Osteoblast (primary cell): ENCODE data around the gene CTTNBP2. TPM values are rescaled to one million over a fixed set of nuclear protein-coding genes. Genes with fewer than 3 reads are reported as not detected.

Experiments
- DNase-seq: peaks from one replicate; pipeline ENCODE4 v3.0.0; 2011; ENCODE audit warnings: low spot score, mixed read lengths; ENCODE audit not compliant: insufficient read length; ENCODE audit errors: missing footprints
- H2AFZ ChIP-seq: 2 replicates; pipeline ENCODE4 v1.6.0; 2011; ENCODE audit warnings: mild to moderate bottlenecking, low read length
- H3K27ac ChIP-seq: 2 replicates; pipeline ENCODE4 v1.5.1; 2011; ENCODE audit warnings: mild to moderate bottlenecking, low read depth, low read length, moderate library complexity
- H3K27me3 ChIP-seq: 2 replicates; pipeline ENCODE4 v1.6.0; 2012; ENCODE audit warnings: mild to moderate bottlenecking, control low read depth, inconsistent platforms, low read length, moderate library complexity; ENCODE audit not compliant: insufficient read depth
- H3K36me3 ChIP-seq: 2 replicates; pipeline ENCODE4 v1.5.1; 2011; ENCODE audit warnings: mild to moderate bottlenecking, low read length, control low read depth, moderate library complexity; ENCODE audit not compliant: insufficient read depth
- H3K4me1 ChIP-seq: 2 replicates; pipeline ENCODE4 v1.5.1; 2011; ENCODE audit warnings: mild to moderate bottlenecking, low read length, control low read depth, moderate library complexity; ENCODE audit not compliant: insufficient read depth
- H3K4me2 ChIP-seq: 2 replicates; pipeline ENCODE4 v1.6.0; 2011; ENCODE audit warnings: mild to moderate bottlenecking, low read length; ENCODE audit not compliant: insufficient read depth
- H3K4me3 ChIP-seq: fragments of 200-600 bp; sonication (generic); 3 replicates; pipeline ENCODE4 v1.5.1; 2012; ENCODE audit warnings: mild to moderate bottlenecking, low read length, inconsistent platforms; ENCODE audit not compliant: insufficient read depth
- H3K79me2 ChIP-seq: 2 replicates; pipeline ENCODE4 v1.6.0; 2012; ENCODE audit warnings: mild to moderate bottlenecking, low read length, control low read depth, inconsistent platforms; ENCODE audit not compliant: insufficient read depth
- H3K9me3 ChIP-seq: 2 replicates; pipeline ENCODE4 v1.5.1; 2011; ENCODE audit warnings: low read depth, low read length, control low read depth
- H4K20me1 ChIP-seq: 2 replicates; pipeline ENCODE4 v1.6.0; 2012; ENCODE audit warnings: mild to moderate bottlenecking, low read length, control low read depth; ENCODE audit not compliant: insufficient read depth
- CTCF ChIP-seq: IDR thresholded peaks from 2 replicates; pipeline ENCODE4 v1.5.1; 2011; ENCODE audit warnings: mild to moderate bottlenecking, low read depth, low read length, moderate library complexity; ENCODE audit errors: extremely low read depth
- total RNA-seq: library from RNA; depleted of rRNA; stranded (reverse); fragments of >200 nt; gene quantifications from 2 replicates; pipeline ENCODE4 v1.2.3, GENCODE V29; 2012

CTTNBP2 gene
- total RNA-seq, 1 donor = 1.1 TPM

DNA sequence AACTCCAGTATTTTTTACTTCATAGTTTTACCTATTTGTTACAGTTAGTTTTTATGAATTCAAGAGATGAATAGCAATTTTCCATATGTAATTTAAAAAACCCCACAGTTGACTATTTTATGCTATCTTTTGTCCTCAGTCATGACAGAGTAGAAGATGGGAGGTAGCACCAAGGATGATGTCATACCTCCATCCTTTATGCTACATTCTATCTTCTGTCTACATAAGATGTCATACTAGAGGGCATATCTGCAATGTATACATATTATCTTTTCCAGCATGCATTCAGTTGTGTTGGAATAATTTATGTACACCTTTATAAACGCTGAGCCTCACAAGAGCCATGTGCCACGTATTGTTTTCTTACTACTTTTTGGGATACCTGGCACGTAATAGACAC is 209.2 kb downstream of the CTTNBP2 start:
- Histone ChIP-seq H3K4me2 (no peak overlapping the region), H4K20me1 (no peaks in the 10 kb centered on the region), H3K79me2 (no peaks in the 10 kb centered on the region), H3K4me3 (no peak overlapping the region), H3K9me3 (no peaks in the 10 kb centered on the region), H3K36me3 (no peaks in the 10 kb centered on the region), H2AFZ (no peak overlapping the region), H3K27ac (no peak overlapping the region), H3K4me1 (no peaks in the 10 kb centered on the region), H3K27me3 (no peaks in the 10 kb centered on the region)
- no peak for DNase-seq
- no peak for TF ChIP-seq CTCF

DNA sequence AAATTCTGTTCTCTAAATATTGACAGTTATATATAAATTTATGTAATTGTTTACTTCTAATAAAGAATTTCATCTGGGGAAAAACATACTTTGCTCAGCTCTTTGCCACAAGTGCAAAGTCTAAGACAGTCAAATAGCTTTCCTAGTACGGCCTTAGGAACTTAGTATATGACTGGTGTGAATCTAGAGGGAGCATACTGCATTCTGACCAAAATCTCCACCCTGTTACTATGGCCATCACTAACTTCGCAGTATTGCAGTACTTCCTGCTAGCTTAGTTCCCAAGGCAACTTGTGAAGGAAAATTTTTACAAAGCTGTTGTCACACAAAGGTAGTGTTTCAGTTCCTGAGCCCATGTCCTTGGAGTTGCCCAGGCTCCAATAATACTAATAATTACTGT is 211.9 kb downstream of the CTTNBP2 start:
- no peaks in the 10 kb centered on the region for H3K4me1 ChIP-seq
- H3K9me3 ChIP-seq = no peaks in the 10 kb centered on the region

More for the DNA sequence above, 211.9 kb downstream of the CTTNBP2 start:
- Histone ChIP-seq H3K4me2 (no peak overlapping the region), H3K27me3 (no peaks in the 10 kb centered on the region), H3K27ac (no peak overlapping the region), H4K20me1 (no peaks in the 10 kb centered on the region), H3K79me2 (no peaks in the 10 kb centered on the region), H3K36me3 (no peaks in the 10 kb centered on the region), H2AFZ (no peak overlapping the region), H3K4me3 (no peak overlapping the region)
- no peak for DNase-seq
- no peak for TF ChIP-seq CTCF
